GM18499 (cell line): ENCODE results near the gene ZNF618.

Experiments used
- ATAC-seq: cut with Tn5 transposase; IDR thresholded peaks from one replicate; pipeline ENCODE4 v1.9.1; 2021; ENCODE audit warnings: moderate number of reproducible peaks; ENCODE audit not compliant: insufficient read depth, unreplicated experiment

Gene ZNF618

DNA sequence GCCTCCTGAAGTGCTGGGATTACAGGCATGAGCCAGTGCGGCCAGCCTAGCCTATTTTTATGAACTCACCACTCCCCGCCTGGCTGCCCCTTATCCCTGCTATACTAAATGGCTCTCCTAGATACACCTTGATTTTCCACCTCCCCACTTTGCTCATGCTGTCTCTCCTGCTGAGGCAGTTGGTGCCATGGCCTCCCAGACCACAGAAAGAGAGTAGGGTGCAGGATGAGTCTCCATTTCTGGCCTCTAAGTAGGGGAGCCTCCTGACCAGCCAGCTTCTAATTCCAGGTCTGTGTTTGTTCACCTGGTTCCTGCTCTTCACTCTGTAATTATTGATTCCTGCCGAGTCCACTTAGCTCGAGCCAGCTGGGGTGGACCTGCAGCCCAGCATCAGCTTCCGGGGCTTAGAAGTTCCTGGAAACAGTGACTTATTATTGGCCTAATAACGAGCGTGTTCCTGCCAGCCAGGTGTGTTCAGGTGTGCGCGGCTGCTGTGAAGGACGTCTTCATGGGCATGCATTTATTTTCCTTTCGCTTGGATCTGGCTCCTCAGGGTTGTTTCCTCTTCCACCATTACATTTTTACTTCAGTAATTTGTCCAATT is 34.0 kb downstream of the ZNF618 start:
- no peak for ATAC-seq

DNA sequence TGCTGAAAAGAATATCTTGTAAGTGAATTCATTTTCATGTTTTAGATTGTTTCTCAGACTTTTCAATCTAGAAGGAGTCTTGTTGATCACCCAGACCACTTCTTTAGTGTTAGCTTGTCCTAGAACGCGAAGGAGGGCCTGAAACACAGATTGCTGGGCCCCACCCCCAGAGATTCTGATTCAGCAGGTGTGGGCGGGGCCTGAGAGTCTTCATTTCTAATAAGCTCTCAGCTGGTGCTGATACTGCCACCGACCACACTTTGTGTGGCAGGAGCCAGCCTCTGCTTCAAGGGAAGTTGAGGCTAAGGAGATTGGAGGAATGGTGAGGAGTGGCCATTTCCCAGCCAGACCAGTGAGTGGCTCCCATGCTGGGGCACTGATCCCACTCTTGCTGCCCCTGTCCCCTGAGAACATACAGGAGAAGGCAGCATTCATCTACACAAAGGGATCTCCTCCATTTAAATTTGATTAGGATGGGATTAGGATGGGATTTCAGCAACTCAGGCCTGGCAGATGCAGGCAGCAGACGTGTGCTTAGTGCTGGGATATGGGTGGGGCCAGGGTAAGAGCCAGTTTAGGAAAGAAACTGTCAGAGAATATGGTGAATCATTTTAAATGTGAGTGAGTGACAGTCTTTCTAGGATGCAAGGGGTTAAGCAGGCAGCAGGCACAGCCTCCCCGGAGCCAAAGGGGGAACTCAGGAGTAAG is 35.9 kb downstream of the ZNF618 start:
- ATAC-seq, result no peak

DNA sequence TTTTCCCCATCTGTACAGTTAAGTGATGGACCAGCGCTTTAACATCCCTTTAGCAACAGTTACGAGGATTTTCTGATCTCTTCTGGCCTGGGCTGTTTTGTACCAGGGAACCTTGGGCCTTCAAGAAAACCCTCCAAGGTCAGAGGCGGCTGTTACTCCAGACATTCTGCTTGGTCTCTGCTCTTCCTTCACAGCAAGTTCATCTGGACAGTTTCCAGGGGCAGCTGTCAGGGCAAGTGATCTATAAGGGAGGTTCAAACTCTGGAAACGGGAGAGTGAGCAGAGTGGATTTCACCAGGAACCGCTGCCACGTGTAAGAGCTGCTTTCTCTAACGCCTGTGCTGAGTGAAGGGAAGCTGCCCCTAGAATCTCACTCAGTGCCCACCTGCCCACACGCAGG is 36.7 kb downstream of the ZNF618 start:
- no peak for ATAC-seq

DNA sequence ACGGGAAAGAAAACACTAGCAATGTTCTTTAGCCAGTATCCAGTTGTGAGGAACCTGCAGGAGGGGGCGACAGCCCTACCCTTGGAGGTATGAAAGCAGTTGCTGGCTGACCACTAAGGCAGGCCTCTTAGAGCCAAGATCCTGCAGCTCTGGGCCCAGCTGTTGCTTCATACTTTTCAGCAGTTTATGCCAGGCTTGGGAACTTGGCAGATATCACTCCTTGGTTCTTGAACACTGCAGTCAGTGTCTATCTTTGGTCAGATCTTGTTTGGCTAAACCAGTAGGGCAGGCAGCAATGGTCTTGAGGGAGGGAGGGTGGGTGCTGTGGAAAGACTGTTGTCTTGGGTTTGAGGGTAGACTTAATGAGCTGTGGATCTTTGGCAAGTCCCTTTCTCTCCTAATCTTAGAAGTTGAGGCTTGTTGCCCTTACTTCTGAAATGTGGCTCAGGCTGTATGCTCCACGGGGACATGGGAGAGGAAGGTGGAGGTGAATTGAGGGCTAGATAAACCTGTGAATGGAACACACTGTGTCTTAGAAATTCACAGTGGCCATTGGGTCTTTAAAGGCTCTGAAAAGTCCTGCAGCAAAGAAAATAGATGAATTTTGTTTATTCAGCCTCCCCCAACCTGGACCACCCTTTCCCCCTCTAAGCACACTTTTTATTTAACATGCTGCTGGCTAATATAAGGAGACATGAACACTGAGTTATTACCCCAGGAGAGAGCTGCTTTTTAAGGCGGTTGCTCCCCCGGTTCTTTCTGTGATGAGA is 37.5 kb downstream of the ZNF618 start:
- no peak for ATAC-seq

DNA sequence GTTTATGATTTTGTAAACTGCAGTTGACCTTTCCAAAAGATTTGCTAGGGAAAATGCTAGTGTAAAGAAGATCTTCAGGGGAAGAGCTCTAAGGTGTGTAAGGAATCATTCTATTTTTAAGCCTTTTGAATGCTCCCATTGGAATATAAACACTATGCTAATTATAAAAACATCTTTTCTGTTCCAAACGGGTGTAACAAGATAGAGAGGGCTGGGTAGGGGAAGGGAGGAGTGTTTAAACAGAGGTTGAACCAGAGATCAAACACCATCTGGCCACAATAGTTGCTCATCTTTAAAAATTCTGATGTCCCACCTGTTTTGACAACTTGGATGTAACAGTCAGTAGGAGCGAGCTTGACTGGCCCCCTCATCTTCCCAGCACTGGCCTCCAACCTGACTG is 38.4 kb downstream of the ZNF618 start:
- ATAC-seq, result no peak

DNA sequence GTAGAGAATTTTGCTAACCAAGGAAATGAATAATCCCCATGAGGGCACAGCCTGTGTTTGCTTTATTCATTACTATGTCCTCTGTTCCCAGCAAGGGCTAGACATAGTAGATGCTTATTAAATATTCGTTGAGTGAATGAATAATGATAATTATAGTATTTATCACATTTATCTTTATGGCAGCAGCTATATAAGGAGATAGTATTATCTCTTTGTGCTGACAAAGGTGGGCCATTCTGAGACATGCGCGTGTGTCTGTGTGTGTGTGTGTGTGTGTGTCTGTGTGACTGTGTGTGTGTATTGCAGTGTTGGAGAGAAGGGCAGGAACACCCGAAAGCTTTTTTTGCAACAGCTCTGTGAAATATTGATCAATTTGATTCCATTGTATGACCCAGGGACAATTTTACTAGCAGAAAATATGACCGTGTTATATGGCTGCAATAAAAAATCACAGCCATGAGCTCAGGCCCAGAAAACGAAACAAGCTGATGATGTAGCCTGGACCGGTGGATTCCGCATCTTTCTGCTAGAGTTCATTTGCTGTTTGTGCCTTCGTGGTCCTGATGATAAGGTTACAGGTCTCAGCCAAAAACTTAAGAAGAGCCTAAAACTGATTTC is 39.8 kb downstream of the ZNF618 start:
- ATAC-seq, result no peak

DNA sequence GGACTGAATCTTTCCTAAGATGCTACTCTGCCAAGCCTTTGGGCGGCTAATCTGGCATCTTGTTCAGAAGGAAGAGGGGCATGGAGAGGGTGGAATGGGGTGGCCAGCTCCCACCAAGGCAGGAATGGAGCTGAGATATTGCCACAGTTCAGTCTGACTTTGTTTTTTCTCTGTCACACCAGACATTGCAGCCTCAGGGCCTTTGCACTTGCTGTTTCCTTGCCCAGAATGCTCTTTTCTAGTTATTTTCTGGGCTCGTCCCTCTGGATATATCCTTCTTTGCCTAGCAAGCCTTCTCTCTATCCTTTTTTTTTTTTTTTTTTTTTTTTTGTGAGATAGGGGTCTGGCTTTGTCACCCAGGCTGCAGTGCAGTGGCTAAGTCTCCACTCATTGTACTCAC is 40.8 kb downstream of the ZNF618 start:
- no peak for ATAC-seq

DNA sequence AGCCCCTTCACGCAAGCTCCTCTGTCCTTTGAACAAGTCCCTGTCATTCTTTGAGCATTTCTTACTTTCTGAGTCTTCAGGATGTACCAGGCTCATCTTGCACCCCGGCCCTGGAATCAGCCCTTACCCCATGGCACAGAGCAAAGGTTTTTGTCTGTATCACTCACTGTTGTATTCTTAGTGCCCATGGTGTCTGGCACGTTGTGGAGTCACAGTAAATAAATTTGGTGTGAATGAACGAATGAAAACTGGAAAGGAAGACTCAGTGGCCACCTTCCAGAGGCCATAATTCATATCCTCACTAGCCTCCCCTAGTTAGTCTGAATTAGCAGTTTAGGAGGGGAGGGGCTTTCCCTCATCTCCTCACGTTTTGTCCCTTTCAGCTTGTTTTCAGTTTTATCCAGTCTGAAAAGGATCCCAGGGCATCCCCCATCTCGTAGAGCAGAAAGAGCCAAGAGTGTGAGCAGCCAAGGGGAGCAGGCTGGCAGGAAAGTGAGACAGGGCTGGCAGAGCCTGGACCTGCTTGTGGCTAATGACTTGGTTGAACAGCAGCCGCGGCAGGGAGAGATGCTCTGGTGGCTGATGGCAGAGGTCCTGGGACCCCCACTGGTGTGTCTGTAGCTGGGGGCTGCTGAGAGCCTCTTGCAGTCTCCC is 42.7 kb downstream of the ZNF618 start:
- ATAC-seq, result no peak

DNA sequence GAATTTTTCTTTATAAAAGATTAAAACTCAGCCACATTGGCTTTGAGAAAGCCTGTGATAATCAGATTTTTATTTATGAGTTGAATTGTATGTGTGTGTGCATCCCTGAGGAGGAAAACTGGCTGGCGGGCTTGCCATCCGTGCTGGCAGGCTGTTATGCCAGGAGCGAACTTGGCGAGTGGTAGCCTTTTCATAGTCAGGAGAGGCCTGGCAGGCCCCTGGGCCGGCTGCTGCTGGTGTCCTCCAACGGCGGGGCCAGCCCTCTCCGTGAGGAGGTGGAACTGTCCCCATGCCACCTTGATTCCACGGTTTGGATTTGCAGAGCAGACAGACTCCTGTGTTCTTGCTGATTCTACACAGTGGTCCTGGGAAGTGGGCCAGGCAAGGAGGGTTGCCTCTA is 43.3 kb downstream of the ZNF618 start:
- no peak for ATAC-seq

DNA sequence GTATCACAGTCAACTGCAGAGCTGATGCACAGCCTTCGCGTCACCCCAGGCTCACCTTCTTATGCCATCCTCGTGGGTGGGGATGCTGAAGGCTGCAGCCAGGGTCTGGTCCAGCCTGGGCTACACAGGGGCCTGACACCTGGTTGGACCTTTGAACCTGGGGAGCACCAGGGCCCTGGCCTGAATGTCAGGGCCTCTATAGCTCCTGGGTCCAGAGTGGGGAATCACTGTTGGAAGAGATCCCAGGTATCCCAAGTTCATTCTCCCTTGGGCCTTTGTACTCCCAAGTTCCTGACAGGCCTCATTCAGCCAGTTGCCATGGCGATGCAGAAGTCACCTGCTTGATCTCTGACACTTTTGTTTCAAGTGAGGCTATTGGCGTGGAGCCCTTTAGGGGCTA is 43.8 kb downstream of the ZNF618 start:
- no peak for ATAC-seq

DNA sequence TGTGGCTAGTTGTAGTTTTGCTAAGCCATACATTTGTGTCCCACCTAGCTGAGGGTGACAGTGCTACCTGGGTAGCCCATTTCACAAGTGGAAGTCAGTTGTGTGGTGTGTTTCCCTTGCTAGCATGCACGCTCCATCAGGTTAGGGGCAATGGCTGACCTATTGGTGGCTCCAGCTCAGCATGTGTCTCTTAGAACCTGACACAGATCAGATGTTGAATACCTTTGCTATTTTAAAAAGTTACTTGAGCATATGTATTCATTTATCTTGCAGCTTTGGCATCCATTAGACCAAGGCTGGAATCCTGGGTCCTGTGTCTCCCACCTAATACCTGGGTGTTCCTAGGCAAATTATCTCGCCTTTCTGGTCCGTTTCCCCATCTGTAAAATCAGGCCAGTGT is 44.8 kb downstream of the ZNF618 start:
- no peak for ATAC-seq

DNA sequence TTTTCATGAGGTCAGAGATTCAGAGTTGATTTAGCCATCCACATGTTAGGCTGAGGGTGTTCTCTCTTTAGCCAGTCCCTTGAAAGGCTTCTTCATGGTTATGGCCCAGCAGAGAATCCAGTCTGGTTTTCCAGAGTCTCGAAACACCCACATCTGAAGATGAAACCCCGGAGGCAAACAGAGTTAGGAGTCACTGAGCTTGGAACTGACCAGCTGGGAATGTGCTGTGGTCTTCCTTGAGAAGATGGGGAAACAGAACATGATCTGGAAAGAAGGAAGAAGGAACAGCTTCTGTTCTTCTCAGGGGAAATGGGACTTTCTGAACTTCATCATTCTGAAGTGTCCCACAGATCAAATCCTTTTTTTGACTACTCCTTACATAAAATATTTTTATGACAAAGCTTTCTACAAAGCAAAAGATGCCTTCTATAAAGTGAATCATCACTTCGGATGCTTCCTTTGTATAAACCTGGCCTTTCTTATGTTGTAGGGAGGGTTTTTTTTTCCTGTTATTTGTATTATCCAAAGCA is 45.4 kb downstream of the ZNF618 start:
- no peak for ATAC-seq

DNA sequence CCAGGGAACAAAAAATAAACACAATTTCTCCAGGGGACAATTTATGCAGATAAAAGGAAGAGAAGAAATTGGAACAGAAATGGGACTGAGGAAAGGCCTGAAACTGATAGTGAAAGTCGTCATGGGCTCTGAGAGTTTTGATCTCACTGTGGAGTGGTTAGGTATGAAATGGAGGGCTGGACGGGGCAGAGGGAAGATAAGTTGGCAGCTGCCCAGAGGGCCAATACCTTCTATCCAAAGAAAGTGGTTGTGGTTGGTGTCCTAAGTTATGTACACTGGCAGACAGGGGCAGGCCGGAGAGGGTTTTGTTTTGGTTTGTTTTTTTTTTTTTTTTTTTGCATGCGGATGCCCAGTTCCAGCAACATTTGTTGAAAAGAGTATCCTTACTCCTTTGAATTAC is 46.1 kb downstream of the ZNF618 start:
- no peak for ATAC-seq

DNA sequence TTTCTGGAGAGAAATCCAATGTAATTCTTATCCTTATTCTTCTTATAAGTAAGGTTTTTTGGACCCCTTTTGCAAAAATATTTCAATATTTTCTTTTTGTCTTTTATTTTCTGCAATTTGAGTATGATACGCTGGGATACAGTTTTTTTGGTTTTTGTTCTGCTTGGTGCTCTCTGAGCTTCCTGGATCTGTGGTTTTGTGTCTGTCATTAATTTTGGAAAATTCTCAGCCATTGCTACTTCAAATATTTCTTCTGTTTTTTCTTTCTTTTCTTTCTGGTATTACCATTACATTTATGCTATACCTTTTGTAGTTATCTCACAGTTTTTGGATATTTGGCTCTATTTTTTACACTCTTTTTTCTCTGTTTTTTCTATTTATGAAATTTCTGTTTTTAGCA is 50.1 kb downstream of the ZNF618 start:
- no peak for ATAC-seq

DNA sequence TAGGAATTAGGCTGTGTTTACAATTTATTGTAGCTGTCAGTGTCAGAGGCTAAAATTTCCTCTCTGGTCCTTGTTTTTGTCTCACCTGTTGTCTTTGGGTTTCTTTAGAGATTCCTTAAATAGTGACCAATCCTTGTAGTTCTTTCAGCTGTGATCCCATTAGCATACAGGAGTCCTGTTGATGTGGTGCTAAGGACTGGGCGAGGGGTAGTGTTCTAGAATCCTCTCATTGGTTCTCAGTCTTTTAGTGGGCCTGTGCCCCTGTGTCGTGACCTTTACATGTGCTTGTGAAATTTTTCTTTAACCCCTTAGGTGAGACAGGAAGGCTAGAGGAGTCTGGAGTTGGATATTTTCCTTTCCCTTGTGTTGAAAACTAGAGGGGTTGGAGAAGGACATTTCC is 51.2 kb downstream of the ZNF618 start:
- no peak for ATAC-seq

DNA sequence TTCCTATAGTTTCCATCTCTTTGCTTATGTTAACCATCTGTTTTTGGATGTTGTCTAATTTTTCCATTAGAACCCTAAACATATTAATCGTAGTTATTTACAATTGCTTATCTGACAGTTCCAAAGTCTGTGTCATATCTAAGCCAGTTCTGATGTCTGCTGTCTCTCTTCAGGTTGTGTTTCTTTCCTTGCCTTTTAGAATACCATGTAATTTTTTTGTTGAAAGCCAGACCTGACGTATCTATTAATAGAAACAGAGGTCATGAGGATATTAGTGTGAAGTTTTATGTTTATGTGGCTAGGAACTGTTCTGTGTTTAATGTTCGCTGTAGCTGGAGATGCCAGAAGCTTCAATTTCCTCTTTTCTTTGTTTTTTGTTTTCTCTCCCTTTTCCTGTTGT is 52.2 kb downstream of the ZNF618 start:
- no peak for ATAC-seq

DNA sequence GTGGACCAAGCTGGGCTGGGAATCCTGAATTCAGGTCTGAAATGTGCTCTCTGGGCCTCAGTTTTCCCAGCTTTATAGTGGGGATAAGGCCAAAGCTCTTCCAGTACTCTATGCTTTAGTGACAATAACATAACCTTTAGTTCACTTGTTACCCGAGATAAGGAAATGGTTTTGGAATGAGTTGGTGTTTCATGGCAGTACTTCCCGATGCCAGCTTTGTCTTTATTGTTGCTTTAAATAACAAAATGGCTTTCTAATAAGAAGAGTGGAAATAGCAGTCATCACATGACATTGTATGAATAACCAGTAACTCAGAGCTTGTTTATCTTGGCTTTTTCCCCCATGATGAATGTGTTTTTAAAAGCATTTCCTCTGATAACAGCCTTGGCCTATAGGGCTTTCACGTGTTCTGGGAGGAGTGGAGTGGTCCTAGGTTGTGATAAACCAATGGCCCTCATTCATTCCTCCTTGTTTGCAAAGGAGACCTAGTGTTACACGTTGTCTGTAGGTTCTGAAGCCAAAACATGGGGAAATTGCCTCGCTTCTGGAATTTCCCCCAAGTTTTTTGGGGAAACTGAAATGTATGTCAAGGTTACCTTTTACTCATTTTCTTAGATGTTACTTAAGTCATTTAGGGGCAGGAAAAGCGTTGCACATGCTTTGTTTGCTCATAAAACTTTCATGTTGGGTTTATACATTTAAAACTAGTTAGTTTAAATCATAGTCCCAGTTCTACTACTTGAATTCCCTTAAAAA is 53.7 kb downstream of the ZNF618 start:
- no peak for ATAC-seq

DNA sequence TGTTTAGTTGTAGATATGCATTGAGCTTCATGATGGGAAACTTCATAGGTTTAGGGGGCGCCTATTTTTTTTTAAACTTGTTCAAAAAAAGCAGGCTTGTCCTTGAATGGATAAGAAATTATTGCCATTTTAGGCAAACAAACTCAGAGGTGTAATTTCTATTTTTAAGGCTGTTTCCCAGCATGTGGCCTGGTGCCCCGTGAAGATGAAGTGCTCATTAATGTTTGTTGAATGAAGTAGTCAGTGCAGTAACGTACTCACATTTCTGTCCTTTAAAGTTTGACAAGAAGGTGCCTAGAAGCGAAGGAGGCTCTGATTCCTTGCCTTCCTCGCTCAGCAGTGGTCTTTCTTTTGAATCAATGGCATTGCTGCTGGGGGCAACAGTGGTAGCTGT is 54.3 kb downstream of the ZNF618 start:
- ATAC-seq, result no peak

DNA sequence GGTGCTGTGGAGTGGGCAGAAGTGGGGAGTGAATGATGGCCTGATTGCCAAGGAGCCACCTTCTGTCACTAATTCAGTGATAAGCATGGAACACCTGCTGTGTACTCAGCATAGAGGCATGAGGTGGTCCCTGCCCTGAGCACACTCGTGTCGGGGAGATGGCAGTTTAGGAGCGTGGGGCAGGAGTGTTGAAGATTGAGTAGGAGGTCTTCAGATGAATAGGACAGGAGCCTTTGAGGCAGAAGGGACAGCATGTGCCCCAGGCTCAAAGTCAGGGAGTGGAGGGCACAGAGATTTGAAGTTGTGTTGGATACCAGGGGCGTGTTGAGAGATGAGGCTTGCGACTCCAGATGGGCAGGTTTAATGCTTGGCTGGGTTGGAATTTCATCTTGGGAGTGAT is 55.0 kb downstream of the ZNF618 start:
- no peak for ATAC-seq

DNA sequence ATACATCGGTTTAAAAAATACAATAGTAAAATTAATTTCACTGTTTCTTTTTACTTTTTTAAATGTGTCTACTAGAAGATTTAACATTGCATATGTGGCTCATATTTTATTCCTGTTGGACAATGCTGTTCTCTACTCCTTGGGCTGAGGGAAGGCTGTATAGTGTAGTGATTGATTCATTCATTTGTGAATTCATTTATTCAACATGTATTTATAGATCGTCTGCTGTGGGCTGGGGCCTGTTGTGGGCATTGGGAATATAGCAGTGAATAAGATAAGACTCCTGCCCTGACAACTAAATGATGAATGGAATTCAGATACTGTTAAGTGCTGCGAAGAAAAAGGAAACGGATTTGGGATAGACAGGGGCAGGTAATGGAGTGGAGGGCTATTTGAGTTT is 55.7 kb downstream of the ZNF618 start:
- ATAC-seq, result no peak
